NT2/D1 (cell line): ENCODE data around the gene DOCK9.

Source experiments
- SUZ12 ChIP-seq: IDR thresholded peaks from 2 replicates; pipeline ENCODE4 v1.6.1; 2011; ENCODE audit not compliant: insufficient read length, insufficient read depth; ENCODE audit errors: extremely low read depth
- YY1 ChIP-seq: IDR thresholded peaks from 2 replicates; pipeline ENCODE4 v1.6.1; 2011; ENCODE audit not compliant: insufficient read length, insufficient read depth
- ZNF274 ChIP-seq: IDR thresholded peaks from 2 replicates; pipeline ENCODE4 v1.6.1; 2011; ENCODE audit warnings: mild to moderate bottlenecking, low read depth, low read length

DNA sequence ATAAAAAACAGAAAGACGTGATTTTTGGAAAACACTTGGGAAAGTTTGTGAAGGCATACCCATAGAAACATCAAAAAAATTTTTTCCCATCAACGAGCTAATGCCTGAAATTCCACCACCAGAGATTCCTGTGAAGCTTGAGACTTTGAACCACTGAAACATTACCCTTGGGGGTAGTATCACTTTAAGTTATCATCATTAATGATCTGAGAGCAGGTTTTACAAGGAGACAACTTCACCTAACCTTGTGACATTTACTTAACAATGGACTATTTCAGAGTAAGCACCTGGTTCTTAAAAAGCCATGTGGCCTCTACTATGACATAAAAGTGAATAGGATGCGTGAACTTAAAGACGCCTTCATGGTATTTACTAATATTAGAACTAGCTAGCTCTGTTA, 51.9 kb downstream of the DOCK9 start:
- TF ChIP-seq ZNF274 (no peak), SUZ12 (no peak), YY1 (no peak)
